K562 (cell line): ENCODE results near the gene MEFV. TPM values are rescaled to one million over a fixed set of nuclear protein-coding genes. Genes with fewer than 3 reads are reported as not detected.

Source experiments
- ATAC-seq: fragments of 200-7000 bp; cut with Tn5 transposase; 3 replicates; pipeline ENCODE4 v1.9.1; 2020; ENCODE audit warnings: moderate library complexity
- BruUV-seq: library from RNA; stranded (reverse); fragments of 400-500 nt; replicated peaks from 2 replicates; lab custom pipeline; 2021; lab: Mats Ljungman, UMichigan
- CTCF ChIA-PET: fragments of 300-600 bp; formaldehyde crosslinking; extraction: SDS; loops from one replicate; lab custom pipeline; 2021; ENCODE audit warnings: low intra/inter-chr PET ratio; lab: Yijun Ruan, JAX
- POLR2A ChIA-PET: fragments of 300-600, 350-650 bp; sonication (Branson Sonifier 250); formaldehyde crosslinking; extraction: SDS; loops from one replicate; lab custom pipeline; 2021; ENCODE audit warnings: antibody characterized with exemption, inconsistent platforms; lab: Yijun Ruan, JAX
- DNase-seq, 4 experiments: peaks; one replicate each; pipeline versions ENCODE4 v3.0.0 to v3.0.0-alpha.2; 2011 to 2018; ENCODE audit warnings: low spot score in 3 of 4, mixed read lengths in 3 of 4; ENCODE audit errors: extremely low read depth in 1 of 4
- FAIRE-seq: peaks from 2 replicates; lab custom pipeline; 2011; peaks lifted over from hg19 to GRCh38; lab: Jason Lieb, UNC
- H2AFZ ChIP-seq: 2 replicates; pipeline ENCODE4 v1.6.0; 2011; ENCODE audit warnings: low read depth, low read length, control low read depth, inconsistent platforms
- H3K27ac ChIP-seq: fragments of 200-600 bp; 3 replicates; pipeline ENCODE4 v1.8.0; 2011; ENCODE audit warnings: low read depth, mild to moderate bottlenecking, control low read depth, inconsistent platforms, low read length, moderate library complexity, mixed read lengths; ENCODE audit errors: extremely low read depth
- H3K27me3 ChIP-seq, 2 experiments: fragments of 300-600 bp in 1 of 2; 2 replicates in 1 of 2; 3 replicates in 1 of 2; pipeline versions ENCODE4 v1.6.0 to v1.8.0; 2011; ENCODE audit warnings: inconsistent platforms in 2 of 2, low read length in 2 of 2, mild to moderate bottlenecking in 1 of 2, mixed read lengths in 1 of 2, moderate library complexity in 1 of 2; ENCODE audit not compliant: control insufficient read depth in 2 of 2, insufficient read depth in 2 of 2
- H3K36me3 ChIP-seq: fragments of 300-600 bp; 3 replicates; pipeline ENCODE4 v1.8.0; 2011; ENCODE audit warnings: mild to moderate bottlenecking, low read length, inconsistent platforms; ENCODE audit not compliant: control insufficient read depth, insufficient read depth
- H3K4me1 ChIP-seq, 2 experiments: fragments of 200-600 bp in 1 of 2; replicated peaks in 1 of 2; 2 replicates in 1 of 2; 3 replicates in 1 of 2; pipeline versions ENCODE4 v1.5.1 to v1.8.0; 2011; ENCODE audit warnings: inconsistent platforms in 2 of 2, low read length in 2 of 2, mild to moderate bottlenecking in 1 of 2, mixed read lengths in 1 of 2, moderate library complexity in 1 of 2; ENCODE audit not compliant: control insufficient read depth in 2 of 2, insufficient read depth in 2 of 2
- H3K4me2 ChIP-seq: 2 replicates; pipeline ENCODE4 v1.6.1; 2011; ENCODE audit warnings: low read length, control low read depth, inconsistent platforms, mixed read lengths; ENCODE audit not compliant: insufficient read depth
- H3K4me3 ChIP-seq: fragments of 200-600 bp; sonication (generic), shearing (Covaris generic); 2 replicates; pipeline ENCODE4 v1.5.1; 2016; ENCODE audit warnings: control low read depth, inconsistent platforms
- H3K79me2 ChIP-seq: fragments of 200-600 bp; 3 replicates; pipeline ENCODE4 v1.8.0; 2011; ENCODE audit warnings: low read length, inconsistent platforms; ENCODE audit not compliant: control insufficient read depth, insufficient read depth
- H3K9ac ChIP-seq, 2 experiments: 2 replicates each; pipeline versions ENCODE4 v1.6.0 to v1.6.1; 2011; ENCODE audit warnings: low read depth in 2 of 2, low read length in 2 of 2, control low read depth in 1 of 2, inconsistent platforms in 1 of 2, mild to moderate bottlenecking in 1 of 2, mixed read lengths in 1 of 2; ENCODE audit not compliant: insufficient read depth in 1 of 2
- H3K9me1 ChIP-seq: one replicate; pipeline ENCODE4 v1.6.0; 2011; ENCODE audit warnings: inconsistent platforms, mild to moderate bottlenecking, low read length, moderate library complexity; ENCODE audit not compliant: control insufficient read depth, insufficient read depth
- H3K9me3 ChIP-seq: replicated peaks from 2 replicates; pipeline ENCODE4 v1.5.1; 2011; ENCODE audit warnings: low read depth, low read length, inconsistent platforms; ENCODE audit not compliant: control insufficient read depth, insufficient read depth
- H4K20me1 ChIP-seq: replicated peaks from 2 replicates; pipeline ENCODE4 v1.6.1; 2011; ENCODE audit warnings: low read length, inconsistent platforms, mixed read lengths; ENCODE audit not compliant: control insufficient read depth, insufficient read depth
- ATF3 ChIP-seq, 2 experiments: fragments of 450-650 bp in 1 of 2; sonication (generic) in 1 of 2; formaldehyde crosslinking in 1 of 2; IDR thresholded peaks in 1 of 2; conservative IDR thresholded peaks in 1 of 2; 2 replicates each; pipeline versions ENCODE4 v1.6.1 to v1.8.1; 2016 to 2023; ENCODE audit warnings: mild to moderate bottlenecking in 2 of 2, moderate library complexity in 2 of 2, inconsistent platforms in 1 of 2, missing genetic modification reagents in 1 of 2
- MLLT1 ChIP-seq, 2 experiments: fragments of 450-650 bp; IDR thresholded peaks; 2 replicates each; pipeline ENCODE4 v1.6.1; 2016
- POLR2G ChIP-seq: fragments of 200-400 bp; formaldehyde crosslinking; IDR thresholded peaks from 2 replicates; pipeline ENCODE4 v1.6.1; 2017; ENCODE audit warnings: low read depth, mild to moderate bottlenecking, antibody characterized with exemption, low read length, moderate library complexity
- TRIM24 ChIP-seq, 2 experiments: fragments of 450-650 bp; IDR thresholded peaks; 2 replicates each; pipeline ENCODE4 v1.6.1; 2016
- ZNF75A ChIP-seq: fragments of 450-650 bp; formaldehyde crosslinking; IDR thresholded peaks from 2 replicates; pipeline ENCODE4 v1.4.0; 2020; ENCODE audit warnings: mild to moderate bottlenecking
- WGBS: fragments of 100-300 bp; shearing (Covaris generic); methylation state at CpG from one replicate; pipeline ENCODE4 v1.1.6; 2016; ENCODE audit warnings: low coverage, mixed read lengths; ENCODE audit not compliant: insufficient coverage; ENCODE audit errors: missing lambda C conversion rate; 5-methylcytosine and 5-hydroxymethylcytosine counted together
- in situ Hi-C: fragments of 300-500 bp; cut with MboI; formaldehyde crosslinking; loops from 4 replicates; pipeline ENCODE4 v1.15.0; 2018; ENCODE audit warnings: inconsistent platforms, mixed read lengths
- intact Hi-C: fragments of 100-400 bp; cut with micrococcal nuclease; formaldehyde crosslinking; loops from 2 replicates; pipeline ENCODE4 v1.14.2; 2022
- polyA plus RNA-seq, 8 experiments: library from polyadenylated mRNA; depleted of rRNA in 4 of 8; stranded (reverse) in 5 of 8; unstranded in 3 of 8; fragments of >200 nt; fragmentation: Nextera tagmentation in 2 of 8; fragmentation: Illumina TruSeq in 1 of 8; extraction: Ambion mirVana in 2 of 8; extraction: Trizol in 1 of 8; gene quantifications; 2 replicates each; pipeline versions ENCODE4 v1.2.1 to v1.2.3, GENCODE V29; 2011 to 2014; ENCODE audit warnings: inconsistent platforms in 1 of 8, missing spikeins in 1 of 8
- total RNA-seq, 7 experiments: library from RNA; depleted of rRNA in 6 of 7; stranded (reverse); fragments of >200 nt in 6 of 7; fragmentation: Illumina TruSeq in 2 of 7; extraction: Trizol in 2 of 7; gene quantifications; 2 replicates each; pipeline versions ENCODE4 v1.2.1 to v1.2.3, GENCODE V29; 2011 to 2021; ENCODE audit warnings: low replicate concordance in 1 of 7

MEFV gene
- total and polyA plus RNA-seq, 9 of the 15 experiments (the other 6 are each of a cell fraction or from before 2014, with no cell fraction given), result 0.14 TPM; not detected in 8

- TF ChIP-seq ATF3 (IDR thresholded peaks at IDR 0.05), result 0 out of 2 replicates have a peak, but pooled peaks have one; percentile 7
- TF ChIP-seq ATF3 (CRISPR knock-in tag; conservative IDR thresholded peaks at IDR 0.05), result no peak
- TF ChIP-seq TRIM24 (IDR thresholded peaks at IDR 0.05), result 0 out of 4 replicates have a peak, but pooled peaks of 1 of the 2 experiments have one; percentile 27
- TF ChIP-seq ZNF75A (CRISPR knock-in tag), result peak; percentile 98
- TF ChIP-seq, all 486 proteins: peak for 11
These were observed 33.7 kb upstream of the MEFV start (continued) for GRCh38 chr16:3289998-3290673.

- H3K9me1 ChIP-seq, result no peaks in the 10 kb centered on the region
- in situ Hi-C loops, result no loop called here
- TF ChIP-seq POLR2G (0 out of 2 replicates have a peak, but pooled peaks have one; percentile 34), MLLT1 (IDR thresholded peaks at IDR 0.05) (no peak)
- WGBS, result 68% methylated on average over 4 of the region's 6 CpGs
- H3K9ac ChIP-seq, result peak overlapping the region in 1 of 2 experiments; percentile 96; a peak in 2 of 4 replicates
- H3K9me3 ChIP-seq, result peaks cover 21% of the 10 kb centered on the region
- no TSS peak for BruUV-seq
- FAIRE-seq, result no peak
- H3K27ac ChIP-seq, result no peak overlapping the region
- H4K20me1 ChIP-seq, result no peaks in the 10 kb centered on the region
- H3K27me3 ChIP-seq, result no peaks in the 10 kb centered on the region
- H3K4me3 ChIP-seq, result peak overlapping the region; percentile 93
- peaks cover 8 to 22% of the 10 kb centered on the region in 2 experiments; a peak in 4 of 5 replicates for H3K4me1 ChIP-seq
- POLR2A ChIA-PET, result interaction anchor here (0.6 to 3.1 kb wide), 3 partner anchors 21 to 155 kb away, joined by 3 to 15 read pairs (median 3); partner anchors contain the start of genes TIGD7, ZNF174, ZNF75A and ZSCAN32
- peaks cover 42% of the 10 kb centered on the region for H3K36me3 ChIP-seq
- H2AFZ ChIP-seq, result no peak overlapping the region
- H3K79me2 ChIP-seq, result peaks cover 32% of the 10 kb centered on the region
- CTCF ChIA-PET, result no interaction called here
- intact Hi-C loops, result no loop called here
- peak overlapping the region; percentile 98 for H3K4me2 ChIP-seq
- ATAC-seq, result no peak
- no peak for DNase-seq
These were observed 28.7 kb upstream of the MEFV start for GRCh38 chr16:3285131-3285530.
